H1 (cell line): Measurements from ENCODE around the gene BCL2L13. TPM values are rescaled to one million over a fixed set of nuclear protein-coding genes. Genes with fewer than 3 reads are reported as not detected.

ENCODE experiments used
- CTBP2 ChIP-seq: IDR thresholded peaks from 2 replicates; pipeline ENCODE4 v1.7.0; 2011; ENCODE audit warnings: borderline replicate concordance, mild to moderate bottlenecking, moderate library complexity, mixed read lengths, low read length; ENCODE audit not compliant: insufficient read depth, insufficient read length
- EP300 ChIP-seq, 2 experiments: IDR thresholded peaks; 1 replicate in 1 of 2; 2 replicates in 1 of 2; pipeline ENCODE4 v1.6.1; 2011 to 2012; ENCODE audit warnings: low read depth in 2 of 2, low read length in 2 of 2, mild to moderate bottlenecking in 2 of 2, borderline replicate concordance in 1 of 2, inconsistent platforms in 1 of 2, moderate library complexity in 1 of 2
- polyA plus RNA-seq, 7 experiments: library from polyadenylated mRNA; depleted of rRNA in 3 of 7; stranded (reverse) in 5 of 7; unstranded in 2 of 7; fragments of >200 nt in 5 of 7; fragments of 200-250 nt in 2 of 7; gene quantifications; 1 replicate in 5 of 7; 2 replicates in 1 of 7; 4 replicates in 1 of 7; pipeline versions ENCODE4 v1.2.1 to v1.2.3, GENCODE V29; 2011 to 2013; ENCODE audit warnings: missing spikeins in 2 of 7, mixed read lengths in 2 of 7
- total RNA-seq: library from RNA; stranded (reverse); fragmentation: NEBNext Ultra II Directional; extraction: Animal tissue kit (Norgen Biotek cat#: 25700); gene quantifications from 2 replicates; pipeline ENCODE4 v1.2.1, GENCODE V29; 2021

Gene BCL2L13
- total and polyA plus RNA-seq, 2 of the 8 experiments (the other 6 are each of a cell fraction or from before 2014, with no cell fraction given), result 20.7 to 35.0 TPM

- no peak for TF ChIP-seq EP300 (IDR thresholded peaks at IDR 0.05; ENCODE audit: borderline replicate concordance in 1 of 2, low read depth in 2 of 2, low read length in 2 of 2)
- no peak for TF ChIP-seq CTBP2
- TF ChIP-seq, all 59 proteins: peak for 0
Observed at GRCh38 chr22:17741866-17742526, 103.4 kb downstream of the BCL2L13 start (continued).
